NT2/D1 (cell line): ENCODE data around the gene PPP4R2.

ENCODE experiments used
- DNase-seq: peaks from one replicate; pipeline ENCODE4 v3.0.0-alpha.2; 2011; ENCODE audit warnings: low read depth, low spot score
- H3K27me3 ChIP-seq: 2 replicates; pipeline ENCODE4 v1.6.0; 2011; ENCODE audit warnings: mild to moderate bottlenecking; ENCODE audit not compliant: insufficient read length, insufficient read depth
- H3K36me3 ChIP-seq: 2 replicates; pipeline ENCODE4 v1.6.1; 2011; ENCODE audit warnings: mild to moderate bottlenecking, low read length, mixed read lengths; ENCODE audit not compliant: insufficient read depth, insufficient read length
- H3K4me1 ChIP-seq: 2 replicates; pipeline ENCODE4 v1.5.1; 2011; ENCODE audit not compliant: insufficient read depth, insufficient read length
- H3K4me3 ChIP-seq: 2 replicates; pipeline ENCODE4 v1.5.1; 2011; ENCODE audit warnings: low read depth; ENCODE audit not compliant: insufficient read length
- H3K9ac ChIP-seq: 2 replicates; pipeline ENCODE4 v1.6.0; 2011; ENCODE audit warnings: low read depth; ENCODE audit not compliant: insufficient read length
- H3K9me3 ChIP-seq: 2 replicates; pipeline ENCODE4 v1.5.1; 2011; ENCODE audit warnings: mild to moderate bottlenecking, low read length; ENCODE audit not compliant: insufficient read depth
- SUZ12 ChIP-seq: IDR thresholded peaks from 2 replicates; pipeline ENCODE4 v1.6.1; 2011; ENCODE audit not compliant: insufficient read length, insufficient read depth; ENCODE audit errors: extremely low read depth
- YY1 ChIP-seq: IDR thresholded peaks from 2 replicates; pipeline ENCODE4 v1.6.1; 2011; ENCODE audit not compliant: insufficient read length, insufficient read depth
- ZNF274 ChIP-seq: IDR thresholded peaks from 2 replicates; pipeline ENCODE4 v1.6.1; 2011; ENCODE audit warnings: mild to moderate bottlenecking, low read depth, low read length

The PPP4R2 gene

DNA sequence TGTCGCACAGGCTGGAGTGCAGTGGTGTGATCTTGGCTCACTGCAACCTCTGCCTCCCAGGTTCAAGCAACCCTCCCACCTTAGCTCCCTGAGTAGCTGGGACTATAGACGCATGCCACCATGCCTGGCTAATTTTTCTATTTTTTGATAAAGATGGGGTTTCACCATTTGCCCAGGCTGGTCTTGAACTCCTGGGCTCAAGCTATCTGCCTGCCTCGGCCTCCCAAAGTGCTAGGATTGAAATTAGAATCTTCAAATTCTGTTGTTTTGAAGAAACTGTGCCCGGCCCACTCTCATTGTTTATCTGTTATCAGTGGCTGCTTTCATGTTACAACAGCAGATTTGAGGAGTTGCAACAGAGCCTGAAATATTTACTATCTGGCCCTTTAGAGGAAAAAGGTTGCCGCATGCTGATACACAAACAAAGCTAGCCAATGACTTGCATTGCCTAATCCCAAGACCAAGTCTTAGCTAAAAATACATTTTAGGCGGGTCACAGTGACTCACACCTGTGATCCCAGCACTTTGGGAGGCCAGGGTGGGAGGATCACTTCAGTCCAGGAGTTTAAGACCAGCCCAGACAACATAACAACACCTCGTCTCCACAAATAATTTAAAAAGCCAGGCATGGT is 43.2 kb upstream of the PPP4R2 start:
- no peak for DNase-seq
- no peak overlapping the region for H3K4me3 ChIP-seq
- TF ChIP-seq ZNF274 (no peak), SUZ12 (no peak), YY1 (no peak)
- no peaks in the 10 kb centered on the region for H3K27me3 ChIP-seq
- H3K9me3 ChIP-seq, result no peaks in the 10 kb centered on the region
- no peak overlapping the region for H3K9ac ChIP-seq
- H3K36me3 ChIP-seq, result peaks cover 10% of the 10 kb centered on the region
- peaks cover 3% of the 10 kb centered on the region for H3K4me1 ChIP-seq

DNA sequence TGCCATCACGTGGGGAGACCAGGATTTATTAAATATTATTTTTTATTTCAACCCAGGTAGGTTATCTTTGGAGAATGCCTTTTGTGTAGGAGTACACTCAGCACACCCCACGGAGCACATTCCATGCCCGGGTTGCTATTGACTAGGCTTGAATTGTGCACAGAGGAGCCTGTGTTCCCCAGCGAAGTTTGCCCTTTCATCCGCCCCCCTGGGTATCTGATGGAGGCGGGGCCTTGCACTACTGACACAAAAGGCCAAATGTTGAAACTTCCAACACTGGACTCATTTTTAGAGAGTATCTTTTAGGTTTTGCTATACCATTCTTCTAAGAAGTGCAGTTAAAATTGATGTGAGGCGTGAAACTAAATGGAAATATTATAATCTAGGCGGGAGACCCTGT is 39.3 kb upstream of the PPP4R2 start:
- no peaks in the 10 kb centered on the region for H3K9me3 ChIP-seq
- H3K4me3 ChIP-seq, result no peak overlapping the region
- TF ChIP-seq SUZ12 (no peak), ZNF274 (no peak), YY1 (no peak)
- H3K36me3 ChIP-seq, result peaks cover 20% of the 10 kb centered on the region
- H3K9ac ChIP-seq, result no peak overlapping the region
- no peaks in the 10 kb centered on the region for H3K4me1 ChIP-seq
- DNase-seq, result no peak
- H3K27me3 ChIP-seq, result no peaks in the 10 kb centered on the region

DNA sequence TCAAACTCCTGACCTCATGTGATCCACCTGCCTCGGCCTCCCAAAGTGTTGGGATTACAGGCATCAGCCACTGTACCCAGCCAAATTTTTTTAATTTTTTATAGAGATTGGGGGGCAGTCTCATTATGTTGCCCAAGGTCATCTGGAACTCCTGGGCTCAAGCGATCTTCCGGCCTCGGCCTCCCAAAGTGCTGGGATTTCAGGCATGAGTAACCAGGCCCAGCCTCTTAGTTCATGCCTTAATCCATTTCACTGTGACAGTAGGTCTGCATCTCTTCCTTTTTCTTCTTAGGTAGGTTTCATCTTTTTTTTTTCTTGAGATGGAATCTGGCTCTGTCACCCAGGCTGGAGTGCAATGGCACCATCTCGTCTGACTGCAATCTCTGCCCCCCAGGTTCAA is 37.3 kb upstream of the PPP4R2 start:
- no peaks in the 10 kb centered on the region for H3K4me1 ChIP-seq

DNA sequence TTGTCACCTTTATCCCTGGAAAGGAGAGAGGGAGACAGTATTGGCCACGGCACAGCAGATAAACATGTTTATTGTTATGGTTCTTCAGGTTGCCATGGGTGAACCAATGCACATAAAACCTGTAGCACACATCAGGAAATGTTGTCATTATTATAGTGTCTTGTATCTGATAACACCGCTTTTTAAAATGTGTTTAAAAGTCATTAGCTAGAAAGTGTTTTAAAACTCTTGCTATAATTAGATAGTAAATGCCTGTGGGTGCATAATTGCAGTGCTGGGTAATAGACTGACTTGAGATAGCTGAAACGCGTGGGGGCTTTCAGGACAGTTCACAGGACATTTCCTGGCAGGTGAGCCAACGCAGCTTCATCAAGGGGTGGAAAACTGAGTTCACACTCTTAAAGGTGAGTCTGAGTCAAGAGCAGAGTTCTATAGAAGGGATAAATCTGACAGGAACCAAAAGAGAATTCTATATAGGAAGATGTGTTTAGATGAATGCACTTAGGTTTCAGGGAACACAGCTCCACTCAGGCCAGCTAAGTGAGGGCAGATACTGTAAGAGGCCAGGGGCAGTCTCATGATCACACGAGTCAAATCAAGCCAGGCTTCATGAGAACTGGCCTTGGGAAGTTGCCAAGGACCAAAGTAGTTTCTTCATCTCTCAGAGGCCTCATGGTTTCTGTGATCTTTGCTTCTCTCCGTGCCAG is 35.6 kb upstream of the PPP4R2 start:
- Histone ChIP-seq H3K4me3 (no peak overlapping the region), H3K9me3 (no peaks in the 10 kb centered on the region), H3K4me1 (no peaks in the 10 kb centered on the region), H3K9ac (no peak overlapping the region), H3K36me3 (peaks cover 13% of the 10 kb centered on the region), H3K27me3 (no peaks in the 10 kb centered on the region)
- no peak for TF ChIP-seq YY1
- no peak for TF ChIP-seq SUZ12
- TF ChIP-seq ZNF274, result no peak
- DNase-seq, result no peak

More for the DNA sequence above, 37.3 kb upstream of the PPP4R2 start:
- TF ChIP-seq SUZ12 (no peak), YY1 (no peak), ZNF274 (no peak)
- H3K9me3 ChIP-seq, result no peaks in the 10 kb centered on the region
- peaks cover 20% of the 10 kb centered on the region for H3K36me3 ChIP-seq
- H3K27me3 ChIP-seq, result no peaks in the 10 kb centered on the region
- no peak overlapping the region for H3K4me3 ChIP-seq
- H3K9ac ChIP-seq, result no peak overlapping the region
- no peak for DNase-seq

DNA sequence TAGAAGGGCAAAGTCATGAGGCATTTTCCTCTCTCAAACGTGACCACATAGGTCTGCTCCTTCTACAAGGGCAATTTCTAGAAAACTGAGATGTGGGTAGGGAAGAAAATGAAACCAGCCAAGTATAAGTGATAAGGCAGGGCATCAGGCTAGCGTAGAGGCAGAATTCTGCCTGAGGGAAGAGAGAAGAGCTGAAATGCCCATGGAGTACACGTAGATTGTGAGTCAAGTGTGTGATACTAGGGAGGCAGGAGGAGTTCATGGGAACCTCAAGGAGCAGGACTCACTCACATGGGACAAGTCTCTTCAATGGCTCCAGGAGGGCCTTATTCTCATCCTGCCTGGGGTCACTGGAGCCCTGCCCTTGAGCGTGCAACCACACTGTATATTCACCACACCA is 34.9 kb upstream of the PPP4R2 start:
- TF ChIP-seq ZNF274 (no peak), YY1 (no peak), SUZ12 (no peak)
- H3K9me3 ChIP-seq, result no peaks in the 10 kb centered on the region
- DNase-seq, result no peak
- no peaks in the 10 kb centered on the region for H3K4me1 ChIP-seq
- H3K4me3 ChIP-seq, result no peak overlapping the region
- H3K36me3 ChIP-seq, result peaks cover 13% of the 10 kb centered on the region
- no peak overlapping the region for H3K9ac ChIP-seq
- H3K27me3 ChIP-seq, result no peaks in the 10 kb centered on the region

DNA sequence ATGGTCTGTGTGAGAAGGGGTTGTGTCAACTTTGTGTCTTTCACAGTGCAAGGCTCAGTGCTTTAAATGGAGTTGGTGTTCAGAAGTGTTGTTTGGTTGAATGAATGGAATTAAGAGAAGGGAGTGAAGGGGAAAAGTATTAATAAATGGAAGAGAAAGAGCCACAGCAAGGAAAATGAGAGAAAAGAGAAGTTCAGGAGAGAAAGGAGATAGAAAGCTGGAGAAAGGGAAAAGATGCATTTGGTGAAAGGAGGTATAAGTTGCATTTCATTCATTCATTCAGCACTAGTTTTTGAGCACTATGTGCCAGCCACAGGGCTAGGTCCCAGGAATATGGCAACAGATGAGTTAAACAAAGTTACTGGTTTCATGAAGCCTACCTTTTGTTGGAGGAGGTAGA is 34.3 kb upstream of the PPP4R2 start:
- TF ChIP-seq SUZ12, result no peak
- no peak for TF ChIP-seq ZNF274
- TF ChIP-seq YY1, result no peak
- DNase-seq, result no peak
- Histone ChIP-seq H3K9me3 (no peaks in the 10 kb centered on the region), H3K27me3 (no peaks in the 10 kb centered on the region), H3K9ac (no peak overlapping the region), H3K4me1 (no peaks in the 10 kb centered on the region), H3K4me3 (no peak overlapping the region), H3K36me3 (peaks cover 14% of the 10 kb centered on the region)

DNA sequence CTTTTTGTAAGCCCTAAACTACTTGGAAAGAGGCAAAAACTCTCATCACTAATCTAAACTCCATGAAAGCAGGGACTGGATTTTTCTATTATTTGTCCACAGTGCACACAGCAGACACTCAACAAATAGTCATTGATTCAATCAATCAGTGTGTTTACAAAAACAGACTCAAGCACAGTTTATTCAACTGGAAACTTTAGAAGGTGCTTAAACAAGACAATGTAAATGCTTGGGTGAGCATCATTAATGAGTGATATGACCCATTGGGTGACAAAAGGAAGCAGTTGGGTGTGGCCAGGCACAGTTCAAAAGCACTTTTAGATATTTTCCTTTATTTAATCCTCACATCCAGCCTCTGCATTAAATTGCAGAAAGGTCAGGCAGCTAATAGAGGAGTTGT is 32.0 kb upstream of the PPP4R2 start:
- no peaks in the 10 kb centered on the region for H3K9me3 ChIP-seq
- TF ChIP-seq SUZ12 (no peak), ZNF274 (no peak), YY1 (no peak)
- no peak overlapping the region for H3K9ac ChIP-seq
- H3K36me3 ChIP-seq, result peaks cover 22% of the 10 kb centered on the region
- H3K4me3 ChIP-seq, result no peak overlapping the region
- H3K27me3 ChIP-seq, result no peaks in the 10 kb centered on the region
- no peak for DNase-seq
- H3K4me1 ChIP-seq, result no peaks in the 10 kb centered on the region

DNA sequence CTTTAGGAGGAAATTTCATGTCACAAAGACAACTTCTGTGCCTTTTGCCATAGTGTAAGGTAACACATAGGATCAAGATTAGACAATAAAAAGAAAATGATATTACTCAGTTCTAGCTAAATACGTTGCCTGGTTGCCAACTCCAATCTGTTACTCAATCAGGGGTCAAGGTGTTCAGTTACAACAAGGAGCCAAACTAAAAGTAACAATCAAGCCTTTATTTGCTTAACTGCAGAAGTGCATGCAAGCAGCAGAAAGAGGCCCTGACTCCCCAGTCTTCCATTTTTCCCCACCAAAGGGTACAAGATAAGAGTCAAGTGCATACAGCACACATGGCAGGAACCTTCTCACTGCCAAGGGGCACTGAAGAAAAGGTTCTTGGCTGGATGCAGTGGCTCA is 28.3 kb upstream of the PPP4R2 start:
- no peak overlapping the region for H3K4me3 ChIP-seq
- H3K27me3 ChIP-seq, result no peaks in the 10 kb centered on the region
- peaks cover 16% of the 10 kb centered on the region for H3K36me3 ChIP-seq
- H3K9me3 ChIP-seq, result no peaks in the 10 kb centered on the region
- TF ChIP-seq SUZ12 (no peak), ZNF274 (no peak), YY1 (no peak)
- H3K4me1 ChIP-seq, result no peaks in the 10 kb centered on the region
- no peak for DNase-seq
- no peak overlapping the region for H3K9ac ChIP-seq
